Left colon (tissue), 2 donors: ENCODE measurements around the gene TXNDC2. TPM values are rescaled to one million over a fixed set of nuclear protein-coding genes. Genes with fewer than 3 reads are reported as not detected.
A peak's percentile ranks its signal among the peaks of the same experiment; 100 is the strongest.
"Not testable (repeated sequence)": the region's sequence is repeated elsewhere in the genome, so short reads cannot be mapped to it uniquely, and the experiment has no call there.

Source experiments
- ATAC-seq: fragments of 200-7000 bp; cut with Tn5 transposase; one replicate; pipeline ENCODE4 v1.9.1; 2020; ENCODE audit warnings: mild to moderate bottlenecking, moderate library complexity
- DNase-seq, 2 donors: peaks; one replicate each; pipeline ENCODE4 v3.0.0-alpha.2; 2020
- intact Hi-C, 2 donors: fragments of 100-400 bp; cut with DNase I in 1 of 2; cut with micrococcal nuclease in 1 of 2; formaldehyde crosslinking; loops; one replicate each; pipeline versions ENCODE4 v1.11.2 to v1.14.0; 2022; cut with DNase I, micrococcal nuclease
- total RNA-seq, 2 donors: library from RNA; stranded (reverse); fragmentation: NEBNext Ultra II Directional; extraction: Animal tissue kit (Norgen Biotek cat#: 25700); gene quantifications; one replicate each; pipeline ENCODE4 v1.2.1, GENCODE V29; 2021
- donor health status: DM: no; HTN: no; CAD: no.
- donor health status: DM: yes; HTN: yes; CAD: no.

The TXNDC2 gene
- total RNA-seq, 2 donors from 2014 or later = not detected

- intact Hi-C loops = no loop called here
- DNase-seq (no peak), ATAC-seq (peak; percentile 16)
Measured at GRCh38 chr18:9876867-9877654, 8.7 kb upstream of the TXNDC2 start.

DNA sequence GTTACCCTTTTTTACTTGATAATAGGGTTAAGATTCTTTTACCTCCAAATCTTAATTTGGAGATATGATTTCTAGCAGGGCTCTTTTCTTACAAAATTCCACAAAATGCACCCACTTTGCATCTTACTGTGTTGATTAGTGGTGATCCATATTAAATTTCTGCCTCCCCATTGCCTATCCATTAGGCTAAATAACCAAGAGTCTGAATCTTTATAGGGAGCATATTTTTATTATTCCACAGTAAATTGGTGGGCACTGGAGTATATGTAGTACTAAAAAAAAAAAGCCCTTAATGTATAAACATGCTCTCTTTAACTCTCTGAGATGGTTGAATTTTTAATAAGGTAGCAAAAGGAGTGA is 8.1 kb upstream of the TXNDC2 start:
- DNase-seq (no peak), ATAC-seq (no peak)
- intact Hi-C loops = no loop called here

- DNase-seq (no peak), ATAC-seq (no peak)
- intact Hi-C loops = no loop called here
Measured at GRCh38 chr18:9878095-9878494, 7.7 kb upstream of the TXNDC2 start.

DNA sequence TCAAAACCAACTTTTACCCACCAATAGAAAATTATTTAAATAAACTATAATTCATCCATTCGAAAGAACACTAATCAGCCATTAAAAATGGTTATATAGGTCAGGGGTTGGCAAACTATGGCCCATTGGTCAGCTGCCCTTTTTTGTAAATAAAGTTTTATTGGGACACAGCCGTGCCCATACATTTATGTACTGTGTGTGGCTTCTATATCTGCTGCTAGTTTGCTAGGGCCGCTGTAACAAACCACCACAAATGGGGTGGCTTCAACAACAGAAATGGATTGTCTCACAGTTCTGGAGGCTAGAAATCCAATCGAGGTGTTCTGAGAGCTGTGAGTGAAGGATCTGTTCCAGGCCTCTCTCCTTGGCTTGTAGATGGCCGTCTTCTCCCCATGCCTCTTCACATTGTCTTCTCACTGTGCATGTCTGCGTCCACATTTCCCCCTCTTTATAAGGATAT is 7.0 kb upstream of the TXNDC2 start:
- no peak for ATAC-seq
- intact Hi-C loops = no loop called here
- DNase-seq = no peak

DNA sequence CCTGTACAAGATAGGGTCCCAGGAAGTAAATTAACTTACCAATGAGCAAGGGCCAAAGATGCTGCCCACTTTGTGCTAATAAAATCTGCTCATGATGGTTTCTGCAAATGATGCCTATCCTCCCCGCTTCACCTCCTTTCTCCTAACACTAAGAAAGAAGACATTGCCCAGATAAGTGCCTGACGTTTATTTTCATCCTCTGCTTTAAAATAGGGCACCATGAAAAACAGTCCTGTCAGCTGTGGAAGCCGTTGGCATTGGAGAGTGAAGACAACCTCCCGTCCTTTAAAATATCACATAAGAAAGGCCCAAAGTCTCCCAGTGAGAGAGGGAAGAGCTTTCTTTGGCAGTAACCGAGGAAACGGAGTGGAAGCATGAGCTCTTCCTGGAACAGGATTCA is 1.7 kb upstream of the TXNDC2 start:
- DNase-seq (no peak), ATAC-seq (no peak)
- intact Hi-C loops = no loop called here

- no peak for DNase-seq
- intact Hi-C loops = no loop called here
- ATAC-seq = no peak
Measured at GRCh38 chr18:9884532-9885140, 1.1 kb upstream of the TXNDC2 start.

GRCh38 chr18:9886005-9886348 is 204 bp downstream of the TXNDC2 start:
- DNase-seq = no peak
- no peak for ATAC-seq
- intact Hi-C loops = no loop called here

DNA sequence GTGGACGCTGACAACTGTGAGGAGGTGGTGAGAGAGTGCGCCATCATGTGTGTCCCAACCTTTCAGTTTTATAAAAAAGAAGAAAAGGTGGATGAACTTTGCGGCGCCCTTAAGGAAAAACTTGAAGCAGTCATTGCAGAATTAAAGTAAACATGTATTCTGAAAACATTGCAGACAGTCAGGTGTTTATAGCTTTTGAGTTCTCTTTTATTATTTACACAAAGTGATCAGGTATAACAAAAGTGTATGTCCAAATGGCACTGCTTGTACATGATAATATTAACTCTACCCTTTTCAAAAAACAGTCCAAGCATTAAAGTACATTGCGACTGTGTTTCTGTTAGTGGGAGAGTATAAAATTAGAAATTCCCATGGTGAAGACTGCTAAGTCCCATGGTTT is 2.2 kb downstream of the TXNDC2 start:
- DNase-seq (no peak), ATAC-seq (no peak)
- intact Hi-C loops = no loop called here

DNA sequence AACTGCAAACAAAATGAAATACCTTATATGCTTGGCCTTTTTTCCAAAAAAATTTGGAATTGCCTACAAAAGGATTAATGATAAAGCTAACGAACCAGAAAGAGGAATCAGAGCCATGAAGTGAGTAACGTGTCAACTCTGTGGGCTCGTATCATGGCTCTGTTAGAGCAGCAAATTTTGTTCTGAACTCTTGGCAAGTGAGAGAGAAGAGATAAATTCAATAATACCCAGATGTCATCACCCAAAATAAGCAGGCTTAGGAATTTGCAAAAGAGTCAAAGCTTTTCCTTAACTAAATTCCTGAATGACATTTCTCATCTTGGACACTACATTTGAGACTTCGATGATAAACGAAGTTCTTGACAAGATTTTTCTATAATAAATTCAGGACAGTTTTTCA is 4.4 kb downstream of the TXNDC2 start:
- DNase-seq = no peak
- intact Hi-C loops = no loop called here
- ATAC-seq = no peak

DNA sequence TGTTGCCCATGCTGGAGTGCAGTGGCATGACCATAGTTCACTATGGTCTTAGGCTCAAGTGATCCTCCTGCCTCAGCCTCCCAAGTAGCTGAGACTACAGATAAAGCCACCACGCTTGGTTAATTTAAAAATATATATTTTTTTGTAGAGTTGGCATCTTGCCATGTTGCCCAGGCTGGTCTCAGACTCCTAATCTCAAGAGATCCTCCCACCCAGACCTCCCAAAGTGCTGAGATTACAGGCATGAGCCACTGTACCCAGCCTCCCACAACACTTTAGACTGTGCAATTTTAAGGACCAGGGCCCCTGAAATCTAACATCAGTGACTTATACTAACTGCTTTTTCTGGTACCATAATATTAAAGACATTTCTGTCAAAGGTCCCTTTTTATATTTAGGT is 5.2 kb downstream of the TXNDC2 start:
- intact Hi-C loops = no loop called here
- DNase-seq (no peak), ATAC-seq (no peak)

DNA sequence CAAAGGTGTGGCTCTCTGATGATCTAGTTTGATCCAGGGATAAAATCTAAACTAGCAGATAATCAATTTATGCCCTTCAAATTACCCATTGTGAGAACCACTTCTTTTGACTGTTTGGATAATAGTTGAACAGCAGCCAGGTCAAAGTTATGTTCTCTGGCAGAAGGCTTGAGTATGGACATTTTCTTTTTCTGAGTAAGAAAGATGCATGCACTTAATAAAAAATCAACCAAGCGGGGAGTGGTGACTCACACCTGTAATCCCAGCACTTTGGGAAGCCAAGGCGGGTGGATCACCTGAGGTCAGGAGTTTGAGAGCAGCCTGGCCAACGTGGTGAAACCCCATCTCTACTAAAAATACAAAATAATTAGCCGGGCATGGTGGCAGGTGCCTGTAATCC is 5.7 kb downstream of the TXNDC2 start:
- DNase-seq, ATAC-seq, intact Hi-C loops: not testable (repeated sequence)

- intact Hi-C loops = no loop called here
- DNase-seq (no peak), ATAC-seq (no peak)
Measured at GRCh38 chr18:9894454-9895068, 8.8 kb downstream of the TXNDC2 start.

- ATAC-seq (no peak), DNase-seq (no peak)
- intact Hi-C loops = no loop called here
Measured at GRCh38 chr18:9897129-9897528, 11.4 kb downstream of the TXNDC2 start.

DNA sequence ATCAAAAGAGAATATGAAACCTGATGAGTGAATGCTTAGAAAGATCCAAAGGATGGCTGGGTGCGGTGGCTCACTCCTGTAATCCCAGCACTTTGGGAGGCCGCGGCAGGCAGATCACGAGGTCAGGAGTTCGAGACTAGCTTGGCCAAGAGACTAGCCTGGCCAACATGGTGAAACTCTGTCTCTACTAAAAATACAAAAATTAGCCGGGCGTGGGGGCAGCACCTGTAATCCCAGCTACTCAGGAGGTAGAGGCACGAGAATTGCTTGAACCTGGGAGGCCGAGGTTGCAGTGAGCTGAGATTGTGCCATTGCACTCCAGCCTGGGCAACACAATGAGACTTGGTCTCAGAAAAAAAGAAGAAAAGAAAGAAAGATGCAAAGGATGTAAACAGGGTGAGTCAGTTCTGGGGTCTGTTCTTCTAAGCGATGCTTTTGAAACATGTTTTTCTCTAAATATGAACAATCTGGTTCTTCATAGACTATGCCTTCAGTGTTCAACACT is 12.1 kb downstream of the TXNDC2 start:
- ATAC-seq, DNase-seq, intact Hi-C loops: not testable (repeated sequence)

DNA sequence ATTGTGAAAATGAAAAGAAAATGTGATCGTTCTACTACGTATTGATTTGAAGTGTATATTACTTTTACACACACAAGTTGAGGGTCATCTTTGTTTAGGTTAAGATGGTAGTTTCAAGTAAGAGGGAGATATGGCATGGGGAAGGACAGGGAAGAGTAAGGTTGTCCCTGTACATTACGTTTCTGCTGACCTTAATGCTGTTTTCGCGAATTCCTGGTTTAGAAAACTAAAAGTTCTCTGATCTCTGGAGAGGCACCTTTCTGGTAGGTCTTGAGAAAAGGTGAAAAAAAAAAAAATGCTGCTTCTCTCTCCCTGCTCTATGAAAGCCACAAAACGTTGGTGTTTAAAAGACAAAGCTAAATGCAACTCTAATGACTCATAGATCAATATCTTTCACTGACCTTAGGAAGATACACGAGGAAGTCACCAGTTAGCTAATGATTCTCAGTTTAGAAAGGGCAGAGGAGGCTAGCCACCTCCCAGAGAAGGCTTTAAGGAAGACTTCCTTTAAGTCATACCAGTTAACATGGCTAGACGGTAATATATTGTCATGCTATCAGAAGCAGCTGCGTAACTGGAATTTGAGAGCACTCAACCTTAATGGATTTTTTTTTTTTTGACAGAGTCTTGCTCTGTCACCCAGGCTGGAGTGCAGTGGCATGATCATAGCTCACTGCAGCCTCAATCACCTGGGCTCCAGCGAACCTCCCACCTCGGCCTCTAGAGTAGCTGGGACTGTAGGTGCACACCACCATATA is 13.2 kb downstream of the TXNDC2 start:
- intact Hi-C loops = no loop called here
- peak; percentile 99 for ATAC-seq
- DNase-seq = no peak

DNA sequence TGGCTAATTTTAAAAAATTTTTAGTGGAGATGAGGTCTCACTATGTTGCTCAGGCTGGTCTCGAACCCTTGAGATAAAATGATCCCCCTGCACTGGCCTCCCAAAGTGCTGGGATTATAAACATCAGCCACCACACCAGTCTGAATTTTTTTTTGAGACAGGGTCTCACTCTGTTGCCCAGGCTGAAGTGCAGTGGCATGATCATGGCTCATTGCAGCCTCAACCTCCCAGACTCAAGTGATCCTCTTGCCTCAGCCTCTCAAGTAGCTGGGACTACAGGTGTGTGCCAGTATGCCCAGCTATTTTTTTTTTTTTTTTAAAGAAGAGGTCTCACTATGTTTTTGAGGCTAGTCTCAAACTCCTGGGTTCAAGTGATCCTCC is 13.8 kb downstream of the TXNDC2 start:
- intact Hi-C loops, DNase-seq, ATAC-seq: not testable (repeated sequence)

DNA sequence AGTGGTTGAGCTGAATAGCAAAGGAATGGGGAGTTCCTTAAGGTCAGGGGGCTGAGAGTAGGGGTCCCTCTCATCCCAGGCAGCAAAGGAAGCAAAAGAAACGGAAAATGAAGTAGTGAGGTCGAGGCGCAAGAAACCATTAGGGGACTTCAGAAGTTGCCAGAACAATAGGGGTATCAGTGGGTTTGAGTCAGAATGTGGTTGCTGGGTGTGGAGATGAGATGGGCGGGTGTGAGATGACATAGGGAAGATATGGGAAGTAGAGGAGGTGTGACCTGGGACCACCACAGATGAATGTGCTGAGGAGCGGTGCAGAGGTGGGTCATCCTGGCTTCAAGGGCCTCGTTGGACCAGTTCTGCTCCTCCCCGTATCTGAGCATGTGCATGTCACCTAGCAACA is 14.9 kb downstream of the TXNDC2 start:
- no peak for ATAC-seq
- intact Hi-C loops = no loop called here
- no peak for DNase-seq

- intact Hi-C loops = no loop called here
- DNase-seq (no peak), ATAC-seq (no peak)
Measured at GRCh38 chr18:9901377-9901776, 15.6 kb downstream of the TXNDC2 start.

DNA sequence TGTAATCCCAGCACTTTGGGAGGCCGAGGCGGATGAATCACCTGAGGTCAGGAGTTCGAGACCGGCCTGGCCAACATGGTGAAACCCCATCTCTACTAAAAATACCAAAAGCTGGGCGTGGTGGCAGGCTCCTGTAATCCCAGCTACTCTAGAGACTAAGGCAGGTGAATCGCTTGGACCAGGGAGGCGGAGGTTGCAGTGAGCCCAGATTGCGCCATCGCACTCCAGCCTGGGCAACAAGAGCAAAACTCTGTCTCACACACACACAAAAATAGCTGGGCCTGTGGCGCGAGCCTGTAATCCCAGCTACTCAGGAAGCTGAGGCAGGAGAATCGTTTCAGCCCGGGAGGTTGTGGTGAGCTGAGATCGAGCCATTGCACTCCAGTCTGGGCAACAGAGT is 16.5 kb downstream of the TXNDC2 start:
- DNase-seq, ATAC-seq, intact Hi-C loops: not testable (repeated sequence)
